ENCODE data around the gene NEURL3. TPM values are rescaled to one million over a fixed set of nuclear protein-coding genes. Genes with fewer than 3 reads are reported as not detected.

NEURL3 gene
- total RNA-seq, 2 donors from 2014 or later = 2.5 to 2.6 TPM

DNA sequence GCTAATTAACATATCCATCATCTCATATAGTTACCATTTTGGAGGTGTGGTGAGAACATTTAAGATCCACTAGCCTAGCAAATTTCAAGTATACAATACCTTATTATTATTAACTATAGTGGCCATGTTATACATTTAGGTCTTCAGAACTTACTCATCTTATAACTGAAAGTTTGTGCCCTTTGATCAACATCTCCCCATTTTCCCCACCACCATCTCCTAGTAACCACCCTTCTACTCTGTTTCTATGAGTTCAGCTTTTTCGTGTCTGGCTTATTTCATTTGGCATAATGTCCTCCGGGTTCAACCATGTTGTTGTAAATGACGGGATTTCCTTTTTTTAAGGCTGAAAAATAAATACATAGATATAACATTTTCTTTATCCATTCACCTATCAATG is 15.9 kb downstream of the NEURL3 start:
- intact Hi-C loops (cut with DNase I) = no loop called here

DNA sequence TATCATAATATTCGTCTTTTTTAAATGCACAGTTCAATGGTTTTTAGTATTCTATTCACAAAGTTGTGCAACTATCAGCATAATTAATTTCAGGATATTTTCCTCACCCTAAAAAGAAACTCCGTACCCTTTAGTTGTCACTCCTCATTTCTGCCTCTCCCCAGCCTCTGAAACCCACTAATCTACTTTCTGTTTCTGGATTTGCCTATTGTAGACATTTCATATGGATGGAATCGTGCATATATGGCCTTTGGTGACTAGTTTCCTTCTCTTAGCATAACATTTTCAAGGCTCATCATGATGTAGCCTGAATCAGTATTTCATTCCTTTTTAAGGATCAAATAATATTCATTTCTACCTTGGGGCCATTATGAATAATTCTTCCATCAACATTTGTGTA is 18.5 kb downstream of the NEURL3 start:
- H3K4me1 ChIP-seq = peaks cover 4% of the 10 kb centered on the region
- intact Hi-C loops (cut with DNase I) = no loop called here
- no peaks in the 10 kb centered on the region for H3K36me3 ChIP-seq
- H3K4me3 ChIP-seq = peak overlapping the region; percentile 39
- peak overlapping the region in 1 of 2 donors; percentile 70 for H3K9ac ChIP-seq (ENCODE audit: low read depth in 2 of 2, low read length in 2 of 2)
- peak overlapping the region; percentile 86 for H3K27ac ChIP-seq
- H3K9me3 ChIP-seq = no peaks in the 10 kb centered on the region
- no peak for DNase-seq
- peaks cover 4% of the 10 kb centered on the region for H3K27me3 ChIP-seq
- TF ChIP-seq, protein P1, sequence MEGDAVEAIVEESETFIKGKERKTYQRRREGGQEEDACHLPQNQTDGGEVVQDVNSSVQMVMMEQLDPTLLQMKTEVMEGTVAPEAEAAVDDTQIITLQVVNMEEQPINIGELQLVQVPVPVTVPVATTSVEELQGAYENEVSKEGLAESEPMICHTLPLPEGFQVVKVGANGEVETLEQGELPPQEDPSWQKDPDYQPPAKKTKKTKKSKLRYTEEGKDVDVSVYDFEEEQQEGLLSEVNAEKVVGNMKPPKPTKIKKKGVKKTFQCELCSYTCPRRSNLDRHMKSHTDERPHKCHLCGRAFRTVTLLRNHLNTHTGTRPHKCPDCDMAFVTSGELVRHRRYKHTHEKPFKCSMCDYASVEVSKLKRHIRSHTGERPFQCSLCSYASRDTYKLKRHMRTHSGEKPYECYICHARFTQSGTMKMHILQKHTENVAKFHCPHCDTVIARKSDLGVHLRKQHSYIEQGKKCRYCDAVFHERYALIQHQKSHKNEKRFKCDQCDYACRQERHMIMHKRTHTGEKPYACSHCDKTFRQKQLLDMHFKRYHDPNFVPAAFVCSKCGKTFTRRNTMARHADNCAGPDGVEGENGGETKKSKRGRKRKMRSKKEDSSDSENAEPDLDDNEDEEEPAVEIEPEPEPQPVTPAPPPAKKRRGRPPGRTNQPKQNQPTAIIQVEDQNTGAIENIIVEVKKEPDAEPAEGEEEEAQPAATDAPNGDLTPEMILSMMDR (IDR thresholded peaks at IDR 0.05) = no peak

More for the DNA sequence above, 15.9 kb downstream of the NEURL3 start:
- H3K9ac ChIP-seq (ENCODE audit: low read depth in 2 of 2, low read length in 2 of 2) = no peak overlapping the region
- H3K4me3 ChIP-seq = no peak overlapping the region
- H3K4me1 ChIP-seq = peaks cover 4% of the 10 kb centered on the region
- TF ChIP-seq, protein P1 (IDR thresholded peaks at IDR 0.05) = no peak
- no peaks in the 10 kb centered on the region for H3K36me3 ChIP-seq
- DNase-seq = no peak
- H3K27ac ChIP-seq = no peak overlapping the region
- H3K9me3 ChIP-seq = no peaks in the 10 kb centered on the region
- peaks cover 4% of the 10 kb centered on the region for H3K27me3 ChIP-seq

DNA sequence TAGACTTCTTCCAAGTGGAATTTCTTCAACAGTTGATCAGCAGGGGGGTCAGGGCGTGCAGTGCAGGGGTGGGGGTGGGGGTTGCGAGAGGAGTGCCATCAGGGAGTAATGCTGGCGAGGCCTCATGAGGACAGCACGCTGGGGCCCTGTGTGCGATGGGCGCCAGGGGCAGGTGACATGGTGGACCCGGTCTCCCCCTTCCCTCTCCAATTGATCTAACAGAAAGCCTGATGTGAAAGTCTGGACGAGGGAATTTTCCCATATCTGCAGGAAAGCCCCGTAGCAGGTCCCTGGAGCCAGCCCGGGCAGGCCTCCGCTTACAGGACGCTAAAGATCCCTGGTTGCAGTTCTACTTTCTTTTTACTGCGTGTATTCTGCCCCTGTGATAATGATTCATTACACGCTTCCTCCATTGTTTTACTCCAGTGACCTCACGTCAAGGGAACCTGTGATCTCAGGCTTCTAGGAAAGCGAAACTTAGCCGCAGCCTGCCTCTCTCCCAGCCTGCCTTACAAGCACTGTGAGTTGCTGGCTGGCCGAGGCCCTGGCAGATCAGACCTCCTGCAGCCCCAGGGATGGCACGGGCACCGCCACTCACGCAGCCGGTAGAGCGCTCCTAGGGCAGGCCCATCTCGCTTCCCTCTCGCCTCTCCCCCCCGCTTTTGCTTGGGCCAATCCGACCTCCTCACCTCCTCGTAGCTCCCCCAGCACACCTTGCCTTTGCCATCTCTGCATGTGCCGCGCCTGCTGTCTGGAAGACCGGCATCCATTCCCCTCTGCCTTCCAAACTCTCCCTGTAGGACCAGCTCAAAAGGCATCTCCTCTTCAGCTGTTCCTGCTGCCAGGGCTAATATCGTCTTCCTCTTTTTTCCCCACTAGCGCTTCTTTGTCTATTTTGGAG is 19.2 kb downstream of the NEURL3 start:
- peak; percentile 72 for DNase-seq

DNA sequence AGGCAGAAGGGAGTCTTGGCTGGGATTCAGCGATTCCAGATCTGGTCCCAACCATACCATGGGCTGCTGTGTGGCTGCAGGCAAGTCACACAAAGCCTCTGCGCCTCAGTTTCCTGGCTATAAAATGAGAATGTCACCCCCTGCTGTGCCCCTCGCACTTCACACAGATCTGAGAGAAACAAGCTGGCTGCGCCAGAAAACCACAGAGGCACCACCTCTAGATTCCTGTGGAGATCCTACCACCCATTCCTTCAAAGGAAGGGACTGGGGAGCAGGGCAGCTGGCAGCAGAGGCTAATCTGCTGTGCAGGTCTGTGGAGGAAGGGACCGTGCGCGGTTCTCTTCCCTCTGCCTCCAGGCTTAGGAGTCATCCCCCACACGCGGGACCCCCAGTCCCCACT is 19.8 kb downstream of the NEURL3 start:
- peak overlapping the region; percentile 86 for H3K27ac ChIP-seq
- intact Hi-C loops (cut with DNase I) = no loop called here
- H3K9ac ChIP-seq (ENCODE audit: low read depth in 2 of 2, low read length in 2 of 2) = peak overlapping the region; percentile 70 to 97
- TF ChIP-seq, protein P1 (IDR thresholded peaks at IDR 0.05) = no peak
- H3K4me1 ChIP-seq = peaks cover 4% of the 10 kb centered on the region
- DNase-seq = no peak
- no peaks in the 10 kb centered on the region for H3K9me3 ChIP-seq
- H3K4me3 ChIP-seq = peak overlapping the region; percentile 39
- no peaks in the 10 kb centered on the region for H3K36me3 ChIP-seq
- no peaks in the 10 kb centered on the region for H3K27me3 ChIP-seq

More for the DNA sequence above, 19.2 kb downstream of the NEURL3 start:
- peak overlapping the region; percentile 86 for H3K27ac ChIP-seq
- H3K9me3 ChIP-seq = no peaks in the 10 kb centered on the region
- peak overlapping the region; percentile 70 to 97 for H3K9ac ChIP-seq (ENCODE audit: low read depth in 2 of 2, low read length in 2 of 2)
- peaks cover 4% of the 10 kb centered on the region for H3K4me1 ChIP-seq
- TF ChIP-seq, protein P1 (IDR thresholded peaks at IDR 0.05) = no peak
- peak overlapping the region; percentile 39 for H3K4me3 ChIP-seq
- no peaks in the 10 kb centered on the region for H3K36me3 ChIP-seq
- peaks cover 4% of the 10 kb centered on the region for H3K27me3 ChIP-seq
- intact Hi-C loops (cut with DNase I) = no loop called here

DNA sequence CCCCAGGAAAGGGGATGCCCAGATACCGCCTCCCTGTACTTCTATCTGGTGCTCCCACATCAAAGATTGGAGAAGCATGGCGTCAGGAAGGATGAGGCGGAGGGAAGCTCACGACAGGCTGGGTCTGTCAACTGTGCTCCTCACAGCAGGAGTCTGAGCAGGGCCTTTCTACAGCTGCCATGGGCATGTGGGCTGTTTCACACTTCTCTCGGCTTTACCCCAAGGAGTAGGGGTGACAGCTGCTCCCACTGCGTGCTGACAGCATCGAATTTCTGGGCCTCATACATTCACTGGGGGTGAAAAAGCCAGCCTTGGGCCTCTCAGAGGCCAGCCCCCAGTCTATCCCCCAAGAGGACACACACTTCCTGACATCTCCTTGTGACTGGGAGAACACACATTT is 21.1 kb downstream of the NEURL3 start:
- Histone ChIP-seq H3K9ac (ENCODE audit: low read depth in 2 of 2, low read length in 2 of 2) (no peak overlapping the region), H3K36me3 (no peaks in the 10 kb centered on the region), H3K4me3 (no peak overlapping the region), H3K27me3 (no peaks in the 10 kb centered on the region), H3K27ac (no peak overlapping the region), H3K9me3 (no peaks in the 10 kb centered on the region), H3K4me1 (peaks cover 4% of the 10 kb centered on the region)
- DNase-seq = no peak
- TF ChIP-seq, protein P1 (IDR thresholded peaks at IDR 0.05) = no peak
- intact Hi-C loops (cut with DNase I) = no loop called here
